HuH-7.5 (cell line): ENCODE results near the gene ANKRD12.

Source experiments
- DNase-seq: peaks from one replicate; pipeline ENCODE4 v3.0.0; 2011; ENCODE audit warnings: low spot score

ANKRD12 gene

GRCh38 chr18:9188359-9189231, 52.0 kb downstream of the ANKRD12 start:
- DNase-seq, result no peak

- DNase-seq, result no peak
These were observed 52.9 kb downstream of the ANKRD12 start for GRCh38 chr18:9189491-9189890.

DNA sequence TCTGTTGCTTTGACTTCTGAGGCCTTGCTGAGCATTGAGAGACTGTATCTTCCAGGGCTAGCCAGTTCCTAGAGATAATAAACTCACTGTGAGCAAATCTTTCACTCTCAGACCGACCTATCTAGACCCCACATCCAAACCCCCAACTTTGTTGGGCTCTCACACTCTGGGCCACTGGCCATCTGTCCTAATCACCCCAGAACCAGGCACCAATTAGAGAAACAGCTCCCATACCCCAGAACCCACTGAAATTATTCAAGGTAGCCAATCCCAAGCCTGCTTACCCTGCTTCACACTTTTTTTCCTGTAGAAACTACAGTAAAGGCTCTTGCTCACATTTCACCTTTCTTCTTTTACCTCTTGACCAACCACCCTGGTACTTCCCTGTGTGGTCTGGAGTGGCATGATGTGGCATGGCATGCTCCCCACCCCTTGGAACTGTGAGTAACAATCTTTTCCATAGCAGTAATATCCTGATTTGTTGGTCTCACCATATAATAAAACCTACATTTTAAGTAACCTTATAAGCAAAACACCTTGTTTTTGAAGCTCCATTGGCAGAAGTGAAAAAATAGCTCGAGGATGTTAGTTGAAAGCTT, 55.2 kb downstream of the ANKRD12 start:
- DNase-seq, result no peak

- DNase-seq, result no peak
These were observed 56.5 kb downstream of the ANKRD12 start for GRCh38 chr18:9193031-9193430.

DNA sequence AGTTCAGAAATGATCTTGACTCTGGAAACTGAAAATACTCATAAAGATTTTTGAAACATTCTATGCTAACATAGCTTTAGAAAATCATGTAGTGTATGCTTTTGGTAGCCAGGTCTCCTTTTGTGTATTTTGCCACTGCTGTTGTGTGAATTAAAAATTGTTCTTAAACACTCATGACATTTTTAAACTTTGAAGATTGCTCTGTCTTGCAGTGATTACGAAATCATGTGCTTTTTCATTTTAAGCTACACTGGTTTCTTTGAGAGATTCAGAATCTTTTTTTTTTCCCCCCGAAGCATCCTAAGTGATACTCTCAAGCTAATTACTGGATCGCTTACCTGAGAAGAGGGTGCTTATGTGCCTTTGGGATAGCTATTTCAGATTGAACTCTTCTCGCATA, 60.0 kb downstream of the ANKRD12 start:
- no peak for DNase-seq

GRCh38 chr18:9199681-9200080, 63.1 kb downstream of the ANKRD12 start:
- DNase-seq, result no peak

- DNase-seq, result no peak
These were observed 64.6 kb downstream of the ANKRD12 start for GRCh38 chr18:9201224-9201623.

DNA sequence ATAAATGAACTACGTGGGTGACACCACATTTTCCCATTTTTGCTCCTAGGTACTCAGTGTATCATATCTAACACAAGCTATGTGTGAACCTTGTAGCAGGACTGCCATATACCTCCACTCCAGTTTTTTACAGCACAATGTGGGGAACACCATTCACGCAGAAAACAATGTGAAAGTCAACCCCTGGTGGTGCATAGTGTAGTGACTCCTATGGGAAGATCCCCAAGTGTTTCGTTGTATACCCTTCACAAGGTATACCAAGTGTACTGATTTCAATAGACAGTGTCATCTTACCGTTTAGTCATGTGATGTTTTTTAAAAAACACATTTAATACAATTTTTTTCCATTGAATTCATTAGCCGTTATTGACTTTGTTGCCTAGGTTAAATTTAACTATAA, 68.1 kb downstream of the ANKRD12 start:
- no peak for DNase-seq

- no peak for DNase-seq
These were observed 69.8 kb downstream of the ANKRD12 start for GRCh38 chr18:9206421-9206820.

- DNase-seq, result no peak
These were observed 72.7 kb downstream of the ANKRD12 start for GRCh38 chr18:9209279-9209678.

DNA sequence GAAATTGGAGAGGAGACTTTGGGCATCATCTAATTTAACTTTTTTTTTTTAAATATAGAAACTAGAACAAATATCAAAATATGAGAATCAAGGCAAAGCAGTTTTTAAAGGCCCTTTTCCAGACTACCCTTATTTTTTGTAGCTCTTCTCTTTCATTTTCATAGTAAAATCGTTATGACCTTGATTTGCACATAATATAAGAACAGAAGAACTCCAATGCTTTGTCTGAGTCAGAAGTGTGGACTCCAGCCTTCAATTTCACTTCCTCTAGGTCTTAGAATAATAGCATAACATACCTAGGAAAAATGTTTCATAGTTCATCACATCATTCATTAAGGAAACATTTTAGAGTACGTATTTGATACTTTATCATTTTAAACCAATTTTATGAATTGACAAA, 74.4 kb downstream of the ANKRD12 start:
- DNase-seq, result no peak

DNA sequence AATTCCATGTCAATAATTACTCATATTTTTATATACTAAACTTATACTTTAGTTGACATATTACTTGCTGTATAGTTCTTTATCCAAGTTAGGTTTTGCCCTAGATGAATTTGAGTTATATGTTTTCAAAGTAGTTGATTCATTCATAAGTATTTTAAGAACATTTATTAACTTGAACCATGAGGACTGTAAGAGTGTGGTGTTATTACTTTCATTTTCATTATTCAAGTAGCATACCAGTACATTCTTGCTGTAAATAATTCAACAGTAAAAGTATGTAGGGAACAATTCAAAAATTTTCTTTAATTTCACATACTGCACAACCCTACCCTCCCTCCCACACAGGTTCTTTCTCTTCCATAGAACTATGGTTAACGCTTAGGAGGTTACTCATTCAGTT, 75.4 kb downstream of the ANKRD12 start:
- DNase-seq, result no peak

DNA sequence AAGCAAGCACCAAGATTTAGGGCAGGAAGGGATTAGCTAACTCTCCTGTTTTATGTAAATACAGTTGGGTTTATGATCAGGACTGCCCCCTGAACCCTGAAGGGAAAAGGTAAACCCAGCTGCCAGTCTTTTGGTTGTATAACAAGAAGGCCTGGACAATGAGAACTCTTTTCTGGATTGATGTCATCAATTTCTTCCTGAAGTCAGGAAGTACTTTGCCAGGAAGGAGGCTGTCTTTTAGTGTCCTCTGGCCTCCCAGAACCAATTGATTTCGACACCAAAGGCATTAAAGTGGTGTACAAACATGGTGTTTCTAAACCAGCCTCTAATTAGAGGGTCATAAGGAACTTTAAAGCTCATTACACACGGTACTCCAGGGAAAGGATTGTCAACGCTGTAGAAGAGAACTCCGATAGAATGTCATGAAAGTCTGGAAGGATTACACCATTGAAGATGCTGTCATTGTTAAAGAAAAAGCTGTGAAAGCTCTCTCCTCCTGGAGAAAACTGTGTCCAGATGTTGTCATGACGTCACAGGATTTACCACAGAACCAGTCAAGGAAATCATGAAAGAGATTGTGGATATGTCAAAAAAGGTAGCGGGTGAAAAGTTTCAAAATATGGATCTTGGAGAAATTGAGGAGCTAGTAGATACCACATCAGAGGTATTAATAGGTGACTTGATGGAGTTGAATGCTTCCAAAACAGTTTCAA, 78.8 kb downstream of the ANKRD12 start:
- no peak for DNase-seq

GRCh38 chr18:9216459-9216858, 79.9 kb downstream of the ANKRD12 start:
- no peak for DNase-seq

DNA sequence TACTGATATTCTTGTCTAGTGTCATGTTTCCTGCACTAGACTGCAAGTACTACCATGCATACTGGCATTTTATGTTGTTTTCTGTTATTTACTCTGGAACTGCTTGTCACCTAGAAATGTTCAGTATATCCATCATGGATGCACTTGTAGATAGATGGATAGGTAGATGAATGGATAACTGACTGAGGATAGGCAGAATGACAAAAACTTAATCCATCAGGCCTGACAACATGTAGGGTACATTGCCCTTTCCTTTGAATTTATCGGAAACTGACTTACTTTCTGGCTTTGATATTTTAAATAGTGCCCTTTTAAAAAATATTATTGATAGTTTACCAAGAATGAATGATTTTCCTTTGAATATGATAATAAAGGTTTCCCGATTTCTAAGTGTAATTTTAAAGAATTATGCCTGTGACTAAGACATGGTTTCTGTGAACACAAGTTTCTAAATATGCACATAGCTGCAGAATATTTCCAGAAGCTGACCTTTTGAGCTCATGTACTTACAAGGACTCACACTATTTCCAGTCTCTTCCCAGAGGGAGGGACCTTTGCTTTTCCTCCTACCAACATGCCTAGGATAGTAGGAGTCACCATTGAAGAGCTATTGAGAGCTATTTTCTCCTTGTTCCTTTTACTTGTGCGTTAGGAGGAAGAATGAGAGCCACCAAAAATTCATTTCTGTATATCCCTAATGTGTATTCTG, 81.3 kb downstream of the ANKRD12 start:
- no peak for DNase-seq

- DNase-seq, result no peak
These were observed 84.5 kb downstream of the ANKRD12 start for GRCh38 chr18:9221040-9221439.

GRCh38 chr18:9221661-9222060, 85.1 kb downstream of the ANKRD12 start:
- DNase-seq, result no peak

- DNase-seq, result no peak
These were observed 86.8 kb downstream of the ANKRD12 start for GRCh38 chr18:9223356-9223755.

DNA sequence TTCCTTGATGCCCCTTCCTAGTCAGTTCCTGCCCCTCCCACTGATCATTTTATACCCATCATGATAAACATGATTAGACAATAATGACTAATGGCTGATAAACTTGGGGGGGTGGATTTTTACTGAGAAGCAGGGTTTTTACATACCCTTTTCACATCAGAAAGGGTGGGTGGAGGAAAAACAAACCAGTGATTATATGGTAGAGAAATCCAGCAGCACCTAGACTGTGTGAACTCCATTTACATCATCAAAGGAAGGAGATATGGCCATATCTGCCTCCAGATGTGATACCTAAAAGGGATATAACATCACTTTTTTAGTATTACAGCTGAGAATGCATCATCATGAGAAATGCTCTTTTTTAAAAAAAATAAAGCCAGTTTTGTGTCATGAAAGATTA, 89.9 kb downstream of the ANKRD12 start:
- DNase-seq, result no peak

- DNase-seq, result no peak
These were observed 95.4 kb downstream of the ANKRD12 start for GRCh38 chr18:9231852-9232486.

DNA sequence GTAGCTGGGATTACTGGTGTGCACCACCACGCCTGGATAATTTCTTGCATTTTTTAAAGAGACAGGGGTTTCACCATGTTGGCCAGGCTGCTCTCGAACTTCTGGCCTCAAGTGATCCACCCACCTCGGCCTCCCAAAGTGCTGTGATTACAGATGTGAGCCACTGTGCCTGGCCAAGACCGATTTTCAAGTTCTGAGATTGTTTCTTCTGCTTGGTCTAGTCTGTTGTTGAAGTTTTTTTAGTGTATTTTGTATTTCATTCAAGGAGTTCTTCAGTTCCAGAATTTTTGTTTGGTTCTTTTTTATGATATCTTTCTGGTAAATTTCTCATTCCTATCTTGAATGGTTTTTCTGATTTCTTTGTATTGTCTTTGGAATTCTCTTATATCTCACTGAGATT, 96.4 kb downstream of the ANKRD12 start:
- no peak for DNase-seq
